GM12873 (cell line): Measurements from ENCODE around the gene GPRC5C.

Experiments used
- CTCF ChIP-seq: IDR thresholded peaks from 2 replicates; pipeline ENCODE4 v1.5.1; 2012; ENCODE audit warnings: low read depth, mild to moderate bottlenecking, moderate library complexity, low read length, control low read depth; ENCODE audit not compliant: insufficient read depth; ENCODE audit errors: missing control alignments

GPRC5C gene

GRCh38 chr17:74449773-74450172, 17.9 kb downstream of the GPRC5C start:
- no peak for TF ChIP-seq CTCF

GRCh38 chr17:74450231-74450630, 18.3 kb downstream of the GPRC5C start:
- TF ChIP-seq CTCF: no peak

DNA sequence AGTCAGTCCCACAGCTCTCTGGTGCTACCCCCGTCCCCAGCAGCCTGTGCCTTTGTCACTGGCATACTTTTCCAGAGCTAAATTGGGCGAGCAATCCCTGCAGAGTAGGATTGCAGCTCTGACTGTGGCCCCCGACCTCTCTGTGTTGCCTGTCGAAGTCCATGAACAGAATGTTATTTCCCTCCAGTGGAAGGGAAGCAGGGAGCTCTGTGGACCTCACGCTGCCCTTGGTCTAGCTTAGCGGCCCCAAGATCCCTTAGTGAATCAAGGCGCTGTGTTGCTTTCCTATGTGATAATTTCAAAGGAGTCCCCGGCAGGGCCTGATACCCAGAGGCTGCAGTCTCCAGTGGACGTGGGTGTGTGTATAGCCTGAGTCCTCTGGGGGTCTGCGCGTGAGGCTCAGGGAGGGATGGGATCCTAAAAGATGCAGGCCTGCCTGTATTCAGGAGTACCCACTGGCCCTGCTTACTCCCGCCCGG, 19.1 kb downstream of the GPRC5C start:
- TF ChIP-seq CTCF: no peak

- no peak for TF ChIP-seq CTCF
These were observed 19.7 kb downstream of the GPRC5C start for GRCh38 chr17:74451557-74451956.

- TF ChIP-seq CTCF: no peak
These were observed 20.3 kb downstream of the GPRC5C start for GRCh38 chr17:74452033-74452840.

- no peak for TF ChIP-seq CTCF
These were observed 21.2 kb downstream of the GPRC5C start for GRCh38 chr17:74452841-74453661.

- TF ChIP-seq CTCF: no peak
These were observed 21.8 kb downstream of the GPRC5C start for GRCh38 chr17:74453665-74454196.
